HG03432 (cell line): Measurements from ENCODE around the gene VASN.
A peak's percentile ranks its signal among the peaks of the same experiment; 100 is the strongest.
"Not testable (repeated sequence)": the region's sequence is repeated elsewhere in the genome, so short reads cannot be mapped to it uniquely, and the experiment has no call there.

Experiments
- ATAC-seq: cut with Tn5 transposase; IDR thresholded peaks from one replicate; pipeline ENCODE4 v1.9.1; 2021; ENCODE audit warnings: mild to moderate bottlenecking, moderate library complexity; ENCODE audit not compliant: unreplicated experiment

Gene VASN

GRCh38 chr16:4336701-4337539, 34.7 kb upstream of the VASN start:
- ATAC-seq, result no peak

- ATAC-seq, result no peak
Measured at GRCh38 chr16:4337540-4338088, 34.0 kb upstream of the VASN start.

- ATAC-seq, result no peak
Measured at GRCh38 chr16:4338125-4338582, 33.5 kb upstream of the VASN start.

GRCh38 chr16:4338712-4339299, 32.8 kb upstream of the VASN start:
- no peak for ATAC-seq

- ATAC-seq, result no peak
Measured at GRCh38 chr16:4339455-4339854, 32.2 kb upstream of the VASN start.

- no peak for ATAC-seq
Measured at GRCh38 chr16:4339909-4340308, 31.7 kb upstream of the VASN start.

GRCh38 chr16:4340443-4340842, 31.2 kb upstream of the VASN start:
- no peak for ATAC-seq

- ATAC-seq, result no peak
Measured at GRCh38 chr16:4341250-4341649, 30.4 kb upstream of the VASN start.

GRCh38 chr16:4342866-4343744, 28.5 kb upstream of the VASN start:
- ATAC-seq, result no peak

- not testable (repeated sequence) for ATAC-seq
Measured at GRCh38 chr16:4344300-4344982, 27.2 kb upstream of the VASN start.

- no peak for ATAC-seq
Measured at GRCh38 chr16:4344983-4345835, 26.4 kb upstream of the VASN start.

GRCh38 chr16:4345836-4346781, 25.5 kb upstream of the VASN start:
- no peak for ATAC-seq

GRCh38 chr16:4347010-4347409, 24.6 kb upstream of the VASN start:
- ATAC-seq, result no peak

GRCh38 chr16:4347765-4348509, 23.7 kb upstream of the VASN start:
- no peak for ATAC-seq

- no peak for ATAC-seq
Measured at GRCh38 chr16:4349332-4349731, 22.3 kb upstream of the VASN start.

GRCh38 chr16:4350365-4350786, 21.3 kb upstream of the VASN start:
- peak; percentile 9 for ATAC-seq

- peak; percentile 90 for ATAC-seq
Measured at GRCh38 chr16:4350787-4351659, 20.6 kb upstream of the VASN start, which contains the start of gene PAM16. Gene PAM16, minus strand, starts transcription at chr16:4351321. Its CDS starts 87 bp downstream, at chr16:4351234.
